ENCODE measurements around the gene DENND5A.

DNA sequence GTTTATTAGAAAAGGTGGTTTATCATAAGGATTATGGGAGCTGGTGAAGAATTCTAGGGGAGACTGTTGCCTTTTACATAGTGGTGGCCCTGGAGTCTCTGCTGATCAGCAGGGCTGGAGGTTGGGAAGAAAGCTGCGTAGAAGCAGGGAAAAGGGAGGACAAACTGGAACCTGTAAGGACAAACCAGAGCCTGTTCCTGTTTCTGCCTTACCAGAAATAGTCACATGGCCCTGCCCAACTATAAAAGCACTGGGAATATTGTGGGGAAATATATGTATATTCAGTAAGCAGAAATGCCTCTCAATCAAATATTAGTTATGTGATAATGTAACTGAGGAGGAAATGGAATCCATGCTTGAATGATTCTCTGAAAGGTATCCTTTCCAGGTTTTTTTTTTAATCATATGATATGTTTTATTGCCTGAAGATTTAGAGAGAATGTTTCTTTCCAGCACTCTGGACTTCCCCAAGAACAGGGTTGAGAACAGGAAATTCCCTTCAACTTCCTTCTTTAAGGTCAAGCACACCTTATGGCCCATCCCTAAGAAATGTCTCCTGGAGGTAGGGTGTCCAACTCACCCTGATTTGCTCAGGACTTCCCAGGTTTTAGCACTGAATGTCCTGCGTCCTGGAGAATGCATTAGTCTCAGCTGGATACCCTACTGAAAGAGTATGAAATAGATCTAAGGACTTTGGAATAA lies 139.8 kb downstream of the DENND5A start:
- TF ChIP-seq, protein P1, sequence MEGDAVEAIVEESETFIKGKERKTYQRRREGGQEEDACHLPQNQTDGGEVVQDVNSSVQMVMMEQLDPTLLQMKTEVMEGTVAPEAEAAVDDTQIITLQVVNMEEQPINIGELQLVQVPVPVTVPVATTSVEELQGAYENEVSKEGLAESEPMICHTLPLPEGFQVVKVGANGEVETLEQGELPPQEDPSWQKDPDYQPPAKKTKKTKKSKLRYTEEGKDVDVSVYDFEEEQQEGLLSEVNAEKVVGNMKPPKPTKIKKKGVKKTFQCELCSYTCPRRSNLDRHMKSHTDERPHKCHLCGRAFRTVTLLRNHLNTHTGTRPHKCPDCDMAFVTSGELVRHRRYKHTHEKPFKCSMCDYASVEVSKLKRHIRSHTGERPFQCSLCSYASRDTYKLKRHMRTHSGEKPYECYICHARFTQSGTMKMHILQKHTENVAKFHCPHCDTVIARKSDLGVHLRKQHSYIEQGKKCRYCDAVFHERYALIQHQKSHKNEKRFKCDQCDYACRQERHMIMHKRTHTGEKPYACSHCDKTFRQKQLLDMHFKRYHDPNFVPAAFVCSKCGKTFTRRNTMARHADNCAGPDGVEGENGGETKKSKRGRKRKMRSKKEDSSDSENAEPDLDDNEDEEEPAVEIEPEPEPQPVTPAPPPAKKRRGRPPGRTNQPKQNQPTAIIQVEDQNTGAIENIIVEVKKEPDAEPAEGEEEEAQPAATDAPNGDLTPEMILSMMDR (conservative IDR thresholded peaks at IDR 0.05; ENCODE audit: low read depth, low read length), result no peak
- TF ChIP-seq EZH2 (IDR thresholded peaks at IDR 0.05; ENCODE audit: low read length, unreplicated experiment) (no peak), EZH2phosphoT487 (IDR thresholded peaks at IDR 0.05; ENCODE audit: borderline replicate concordance, low read length) (no peak)

Data from PC-3 (cell line).